ENCODE data around the gene WWC2. TPM values are rescaled to one million over a fixed set of nuclear protein-coding genes. Genes with fewer than 3 reads are reported as not detected.

Gene WWC2
- total RNA-seq, 6 experiments from 2014 or later = 86.3 to 114 (median 95.2) TPM

- no peak overlapping the region; the same call in 1 of the 2 replicates for H3K4me3 Mint-ChIP-seq
- H3K27me3 Mint-ChIP-seq (ENCODE audit: insufficient read depth) = peaks cover 6% of the 10 kb centered on the region
- H3K36me3 Mint-ChIP-seq (ENCODE audit: low read depth) = peaks cover 23% of the 10 kb centered on the region
- H3K9me3 Mint-ChIP-seq = no peaks in the 10 kb centered on the region
- no peak for DNase-seq
- H3K4me1 Mint-ChIP-seq (ENCODE audit: low read depth) = no peaks in the 10 kb centered on the region
- no peak overlapping the region; the same call in 1 of the 2 replicates for H3K27ac Mint-ChIP-seq
- TF ChIP-seq CTCF (IDR thresholded peaks at IDR 0.05) = no peak
Measured at GRCh38 chr4:183312841-183313240, 213.8 kb downstream of the WWC2 start.

GRCh38 chr4:183314336-183314735, 215.3 kb downstream of the WWC2 start:
- no peak for DNase-seq
- Mint-ChIP-seq H3K4me3 (no peak overlapping the region), H3K27ac (no peak overlapping the region), H3K4me1 (ENCODE audit: low read depth) (no peaks in the 10 kb centered on the region), H3K9me3 (no peaks in the 10 kb centered on the region), H3K36me3 (ENCODE audit: low read depth) (peaks cover 24% of the 10 kb centered on the region), H3K27me3 (ENCODE audit: insufficient read depth) (peaks cover 6% of the 10 kb centered on the region)
- TF ChIP-seq CTCF (IDR thresholded peaks at IDR 0.05) = no peak

GRCh38 chr4:183314806-183315205, 215.7 kb downstream of the WWC2 start:
- H3K9me3 Mint-ChIP-seq = no peaks in the 10 kb centered on the region
- no peaks in the 10 kb centered on the region for H3K4me1 Mint-ChIP-seq (ENCODE audit: low read depth)
- H3K27me3 Mint-ChIP-seq (ENCODE audit: insufficient read depth) = peaks cover 6% of the 10 kb centered on the region
- H3K4me3 Mint-ChIP-seq = no peak overlapping the region
- no peak for DNase-seq
- H3K36me3 Mint-ChIP-seq (ENCODE audit: low read depth) = peaks cover 23% of the 10 kb centered on the region
- H3K27ac Mint-ChIP-seq = no peak overlapping the region
- no peak for TF ChIP-seq CTCF (IDR thresholded peaks at IDR 0.05)

GRCh38 chr4:183318656-183319055, 219.6 kb downstream of the WWC2 start:
- Mint-ChIP-seq H3K36me3 (ENCODE audit: low read depth) (peaks cover 21% of the 10 kb centered on the region), H3K27ac (no peak overlapping the region), H3K9me3 (peaks cover 5% of the 10 kb centered on the region; the same call in 1 of the 2 replicates), H3K4me3 (no peak overlapping the region), H3K27me3 (ENCODE audit: insufficient read depth) (peaks cover under 1% of the 10 kb centered on the region), H3K4me1 (ENCODE audit: low read depth) (no peaks in the 10 kb centered on the region)
- TF ChIP-seq CTCF (IDR thresholded peaks at IDR 0.05) = no peak
- DNase-seq = no peak

GRCh38 chr4:183320211-183321059, 221.4 kb downstream of the WWC2 start, which contains the start of gene CLDN22:
CLDN22 (minus strand) TSS chr4:183320276; CDS start chr4:183320218, 58 bp downstream.
- H3K4me1 Mint-ChIP-seq (ENCODE audit: low read depth) = no peaks in the 10 kb centered on the region
- peaks cover 5% of the 10 kb centered on the region for H3K27me3 Mint-ChIP-seq (ENCODE audit: insufficient read depth)
- H3K9me3 Mint-ChIP-seq = peaks cover 9% of the 10 kb centered on the region; the same call in 1 of the 2 replicates
- H3K4me3 Mint-ChIP-seq = no peak within 1 kb of the TSS
- DNase-seq = no peak
- no peak for TF ChIP-seq CTCF (IDR thresholded peaks at IDR 0.05)
- H3K27ac Mint-ChIP-seq = no peak within 1 kb of the TSS
- peaks cover 31% of the 10 kb centered on the region for H3K36me3 Mint-ChIP-seq (ENCODE audit: low read depth)

Data from HFFc6 (cell line).